GM13976 (cell line): ENCODE results near the gene NUP155.
"Not testable (repeated sequence)": the region's sequence is repeated elsewhere in the genome, so short reads cannot be mapped to it uniquely, and the experiment has no call there.

Experiments used
- DNase-seq: peaks from one replicate; pipeline ENCODE4 v3.0.0; 2012; ENCODE audit warnings: low spot score
- in situ Hi-C: fragments of 300-500 bp; cut with MboI; formaldehyde crosslinking; loops from one replicate; pipeline ENCODE4 v1.12.0; 2022; ENCODE audit warnings: low sequenced_read_pairs, mixed read lengths, inconsistent platforms; ENCODE audit not compliant: unreplicated experiment
- TF ChIP-seq, protein P1 (sequence below): IDR thresholded peaks from 2 replicates; pipeline ENCODE4 v1.5.1; 2012; ENCODE audit warnings: borderline replicate concordance, mild to moderate bottlenecking; ENCODE audit not compliant: insufficient read depth; ENCODE audit errors: extremely low read depth, missing control alignments, control extremely low read depth

The NUP155 gene

DNA sequence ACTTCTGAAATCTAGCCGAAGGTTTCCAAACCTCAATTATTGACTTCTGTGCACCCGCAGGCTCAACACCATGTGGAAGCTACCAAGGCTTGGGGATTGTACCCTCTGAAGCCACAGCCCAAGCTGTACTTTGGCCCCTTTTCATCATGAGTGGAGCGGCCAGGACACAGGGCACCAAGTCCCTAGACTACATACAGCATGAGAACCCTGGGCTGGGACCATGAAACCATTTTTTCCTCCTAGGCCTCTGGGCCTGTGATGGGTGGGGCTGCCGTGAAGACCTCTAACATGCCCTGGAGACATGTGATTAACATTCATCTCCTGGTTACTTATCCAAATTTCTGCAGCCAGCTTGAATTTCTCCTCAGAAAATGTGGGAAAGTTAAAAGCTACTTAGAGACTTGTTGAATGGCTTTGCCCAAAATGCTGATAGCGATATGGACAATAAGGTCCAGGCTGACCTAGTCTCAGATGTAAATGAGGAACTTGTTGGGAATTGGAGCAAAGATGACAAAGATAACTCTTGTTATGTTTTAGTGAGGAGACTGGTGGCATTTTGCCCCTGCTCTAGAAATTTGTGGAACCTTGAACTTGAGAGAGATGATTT lies 87.6 kb downstream of the NUP155 start:
- in situ Hi-C loops, result no loop called here
- DNase-seq, result no peak
- TF ChIP-seq, protein P1, sequence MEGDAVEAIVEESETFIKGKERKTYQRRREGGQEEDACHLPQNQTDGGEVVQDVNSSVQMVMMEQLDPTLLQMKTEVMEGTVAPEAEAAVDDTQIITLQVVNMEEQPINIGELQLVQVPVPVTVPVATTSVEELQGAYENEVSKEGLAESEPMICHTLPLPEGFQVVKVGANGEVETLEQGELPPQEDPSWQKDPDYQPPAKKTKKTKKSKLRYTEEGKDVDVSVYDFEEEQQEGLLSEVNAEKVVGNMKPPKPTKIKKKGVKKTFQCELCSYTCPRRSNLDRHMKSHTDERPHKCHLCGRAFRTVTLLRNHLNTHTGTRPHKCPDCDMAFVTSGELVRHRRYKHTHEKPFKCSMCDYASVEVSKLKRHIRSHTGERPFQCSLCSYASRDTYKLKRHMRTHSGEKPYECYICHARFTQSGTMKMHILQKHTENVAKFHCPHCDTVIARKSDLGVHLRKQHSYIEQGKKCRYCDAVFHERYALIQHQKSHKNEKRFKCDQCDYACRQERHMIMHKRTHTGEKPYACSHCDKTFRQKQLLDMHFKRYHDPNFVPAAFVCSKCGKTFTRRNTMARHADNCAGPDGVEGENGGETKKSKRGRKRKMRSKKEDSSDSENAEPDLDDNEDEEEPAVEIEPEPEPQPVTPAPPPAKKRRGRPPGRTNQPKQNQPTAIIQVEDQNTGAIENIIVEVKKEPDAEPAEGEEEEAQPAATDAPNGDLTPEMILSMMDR, result no peak

DNA sequence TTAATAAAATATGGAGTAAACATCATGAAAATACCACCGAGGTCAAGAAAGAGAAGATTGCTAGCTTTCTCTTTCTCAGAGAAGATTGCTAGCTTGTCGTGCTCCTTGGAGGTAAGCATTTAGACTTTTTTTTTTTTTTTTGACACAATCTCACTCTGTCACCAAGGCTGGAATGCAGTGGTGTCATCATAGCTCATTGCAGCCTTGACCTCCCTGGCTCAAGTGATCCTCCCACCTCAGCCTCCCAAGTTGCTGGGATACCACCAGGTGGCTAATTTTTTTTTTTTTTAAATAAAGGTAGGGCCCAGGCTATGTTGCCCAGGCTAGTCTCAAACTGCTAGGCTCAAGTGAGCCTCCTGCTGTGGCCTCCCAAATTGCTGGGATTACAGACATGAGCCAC lies 95.4 kb downstream of the NUP155 start:
- in situ Hi-C loops, result no loop called here
- no peak for DNase-seq
- TF ChIP-seq, protein P1, result no peak

DNA sequence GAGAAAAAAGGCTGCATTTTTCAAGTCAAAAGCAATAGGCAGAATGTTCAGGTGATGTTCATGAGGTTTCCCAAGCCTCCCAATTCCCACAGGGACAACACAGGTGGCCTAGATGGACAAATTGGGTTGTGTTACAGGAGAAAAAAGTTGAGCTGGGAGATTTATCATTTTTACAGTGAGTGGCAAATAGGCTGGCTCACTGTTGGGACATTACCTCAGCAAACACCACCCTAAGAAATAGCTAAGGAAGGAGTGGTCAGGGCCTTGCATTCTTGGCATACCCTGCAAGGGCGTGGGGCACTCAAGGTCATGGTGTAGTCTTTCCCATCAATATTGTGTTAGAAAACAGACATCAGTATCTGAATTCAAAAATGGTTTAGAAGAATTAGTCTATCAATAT lies 98.4 kb downstream of the NUP155 start:
- in situ Hi-C loops, result no loop called here
- TF ChIP-seq, protein P1, result no peak
- DNase-seq, result no peak

DNA sequence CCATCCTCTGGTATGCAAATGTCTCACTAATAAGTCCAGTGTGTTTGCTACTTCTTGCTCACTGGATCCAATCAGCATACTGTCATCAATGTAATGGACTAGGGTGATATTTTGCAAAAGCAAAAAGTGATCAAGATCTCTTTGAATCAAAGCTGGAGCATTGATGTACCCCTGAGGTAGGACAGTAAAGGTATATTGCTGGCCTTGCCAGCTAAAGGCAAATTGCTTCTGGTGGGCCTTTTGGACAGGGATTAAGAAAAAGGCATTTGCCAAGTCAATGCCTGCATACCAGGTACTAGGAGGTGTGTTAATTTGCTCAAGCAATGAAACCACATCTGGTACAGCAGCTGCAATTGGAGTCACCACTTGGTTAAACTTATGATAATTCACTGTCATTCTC lies 102.8 kb downstream of the NUP155 start:
- DNase-seq, in situ Hi-C loops: not testable (repeated sequence)

DNA sequence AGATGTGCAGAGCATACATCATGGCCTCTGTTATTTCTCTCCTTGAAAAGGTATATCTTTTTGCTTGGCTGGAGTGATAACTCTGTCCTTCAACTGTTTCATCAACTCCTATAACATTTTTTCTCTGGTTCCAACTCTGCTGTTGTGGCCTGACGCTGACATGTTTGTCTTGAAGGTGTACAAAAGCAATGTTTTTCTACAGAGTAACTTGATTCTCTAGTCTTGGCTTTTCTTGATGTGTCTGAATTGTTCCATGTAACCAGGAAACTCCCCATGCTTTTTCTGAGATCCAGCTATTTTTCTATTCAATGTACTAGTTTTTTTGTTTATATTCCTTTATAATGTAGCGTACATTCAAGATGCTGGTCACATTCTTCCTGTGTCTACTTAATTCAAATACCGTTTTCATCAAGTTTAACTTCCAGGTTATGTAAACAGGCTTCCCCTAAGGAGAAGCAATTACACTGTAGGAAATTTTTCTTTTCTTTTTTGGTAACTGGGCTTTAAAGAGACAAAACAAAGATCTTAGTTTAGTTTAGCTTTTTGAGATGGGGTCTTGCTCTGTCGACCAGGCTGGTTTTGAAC lies 115.0 kb downstream of the NUP155 start:
- TF ChIP-seq, protein P1, result no peak
- in situ Hi-C loops, result no loop called here

DNA sequence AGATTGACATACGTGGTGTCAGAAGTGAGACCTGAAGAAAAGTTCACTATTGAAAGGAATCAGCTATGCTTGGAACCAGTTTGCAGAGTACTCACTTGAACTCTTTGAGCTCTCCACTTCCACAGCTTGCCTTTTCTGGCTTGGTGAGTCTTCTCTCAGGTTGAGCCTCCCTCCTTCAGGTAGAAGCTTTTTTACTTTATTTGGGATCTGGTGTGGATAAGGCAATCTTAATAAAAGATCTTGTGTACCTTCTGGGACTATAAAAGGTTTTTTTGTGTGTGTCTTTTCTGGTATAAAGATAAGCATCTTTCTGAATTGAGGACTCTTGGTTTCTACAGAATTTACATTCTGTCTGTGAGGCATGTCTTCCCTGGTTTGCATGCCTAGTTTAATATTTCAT lies 116.3 kb downstream of the NUP155 start:
- in situ Hi-C loops, result no loop called here
- TF ChIP-seq, protein P1, result no peak
- DNase-seq, result no peak

More for the DNA sequence above, 115.0 kb downstream of the NUP155 start:
- DNase-seq, result no peak

DNA sequence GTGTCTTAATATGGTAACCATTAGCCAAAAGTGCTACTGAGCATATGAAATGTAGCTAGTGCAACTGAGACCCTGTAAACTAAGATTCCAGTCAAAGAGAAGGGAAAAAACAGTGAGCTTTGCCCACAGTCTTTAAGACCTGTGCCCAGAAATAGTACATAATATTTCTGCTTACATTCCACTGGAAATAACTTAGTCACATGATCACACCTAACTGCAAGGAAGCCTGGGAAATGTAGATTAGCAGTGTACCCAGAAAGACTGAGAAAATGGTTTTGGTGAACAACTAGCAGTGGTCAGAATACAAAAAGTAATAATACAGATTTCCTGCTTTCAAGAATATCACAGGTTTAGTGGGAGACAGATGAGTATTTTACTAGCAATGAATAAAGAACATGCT lies 119.2 kb downstream of the NUP155 start:
- no peak for DNase-seq
- in situ Hi-C loops, result no loop called here
- TF ChIP-seq, protein P1, result no peak
